GM18507 (cell line): Measurements from ENCODE around the gene ING5.
A peak's percentile ranks its signal among the peaks of the same experiment; 100 is the strongest.
"Not testable (repeated sequence)": the region's sequence is repeated elsewhere in the genome, so short reads cannot be mapped to it uniquely, and the experiment has no call there.

Source experiments
- DNase-seq: peaks from one replicate; pipeline ENCODE4 v3.0.0; 2011; ENCODE audit warnings: low read depth; ENCODE audit not compliant: insufficient read length; ENCODE audit errors: extremely low spot score
- FAIRE-seq: peaks from 2 replicates; lab custom pipeline; 2011; peaks lifted over from hg19 to GRCh38; lab: Jason Lieb, UNC

The ING5 gene

GRCh38 chr2:241701399-241702154 is at the start of gene ING5:
ING5 (plus strand) TSS chr2:241702039; CDS start chr2:241702066, 27 bp downstream.
- DNase-seq, result peak; percentile 73
- peak; percentile 91 for FAIRE-seq

DNA sequence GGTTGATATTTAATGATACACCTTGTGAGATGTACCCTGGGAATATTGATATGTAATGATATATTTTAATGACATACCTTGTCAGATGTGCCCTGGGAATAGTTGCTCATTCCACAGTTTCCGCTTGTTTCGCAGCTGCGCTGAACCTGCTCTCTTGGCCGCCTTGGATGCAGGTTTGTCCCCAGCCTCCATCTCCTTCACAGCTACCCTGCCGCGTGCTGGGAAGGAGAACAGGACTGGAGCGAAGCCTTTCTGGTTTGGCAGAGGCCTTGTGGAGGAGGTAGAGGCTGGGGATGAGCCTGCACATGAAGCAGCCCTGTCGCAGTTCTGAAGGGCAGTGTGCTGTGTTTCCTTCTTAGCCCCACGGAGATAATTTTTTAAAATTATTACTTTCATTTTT is 49.7 kb upstream of the ING5 start:
- no peak for FAIRE-seq

DNA sequence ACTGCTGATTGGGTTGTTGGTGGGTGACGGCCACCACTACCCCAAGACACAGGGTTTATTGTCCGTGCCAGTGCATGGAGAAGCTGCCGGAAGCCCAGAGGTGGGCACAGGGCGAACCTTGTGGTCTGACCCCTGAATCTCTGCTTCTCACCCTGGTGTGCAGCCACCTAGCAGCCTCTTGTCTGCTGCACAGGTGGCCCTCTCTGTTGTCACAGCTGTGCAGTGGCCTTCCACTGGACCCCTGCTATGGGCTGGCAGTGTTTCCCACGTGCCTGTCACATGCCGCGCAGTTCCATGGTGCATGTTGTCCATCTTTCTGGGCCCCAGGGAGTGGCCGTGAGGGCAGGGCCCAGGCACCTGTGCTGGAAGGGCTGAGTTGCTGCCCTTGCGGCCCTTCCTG is 49.1 kb upstream of the ING5 start:
- FAIRE-seq (no peak), DNase-seq (no peak)

More for the DNA sequence above, 49.7 kb upstream of the ING5 start:
- DNase-seq, result no peak

DNA sequence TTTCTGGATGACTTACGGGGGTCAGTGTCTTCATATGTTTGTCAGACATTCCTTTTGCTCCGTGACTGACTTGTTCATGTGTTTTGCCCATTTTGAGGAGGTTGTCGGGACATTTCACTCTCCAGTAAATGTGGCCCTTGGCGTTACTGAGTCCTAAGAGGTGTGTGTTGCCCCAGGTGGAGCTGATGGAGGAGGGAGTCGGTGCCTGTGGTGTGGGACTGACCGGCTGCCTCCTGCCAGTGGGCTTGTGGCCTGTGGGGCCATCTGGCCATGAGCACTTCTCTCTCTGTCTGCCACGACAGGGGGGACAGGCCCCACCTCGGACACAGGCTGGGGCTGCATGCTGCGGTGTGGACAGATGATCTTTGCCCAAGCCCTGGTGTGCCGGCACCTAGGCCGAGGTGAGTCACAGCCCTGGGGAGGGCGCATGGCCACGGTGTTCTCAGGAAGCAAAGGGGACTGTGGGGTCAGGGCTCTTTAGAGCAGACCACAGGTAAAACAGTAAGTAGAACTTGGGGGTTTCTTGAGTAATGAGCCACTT is 48.6 kb upstream of the ING5 start:
- DNase-seq (no peak), FAIRE-seq (no peak)

GRCh38 chr2:241654551-241654950 is 47.3 kb upstream of the ING5 start:
- no peak for FAIRE-seq
- DNase-seq, result no peak

DNA sequence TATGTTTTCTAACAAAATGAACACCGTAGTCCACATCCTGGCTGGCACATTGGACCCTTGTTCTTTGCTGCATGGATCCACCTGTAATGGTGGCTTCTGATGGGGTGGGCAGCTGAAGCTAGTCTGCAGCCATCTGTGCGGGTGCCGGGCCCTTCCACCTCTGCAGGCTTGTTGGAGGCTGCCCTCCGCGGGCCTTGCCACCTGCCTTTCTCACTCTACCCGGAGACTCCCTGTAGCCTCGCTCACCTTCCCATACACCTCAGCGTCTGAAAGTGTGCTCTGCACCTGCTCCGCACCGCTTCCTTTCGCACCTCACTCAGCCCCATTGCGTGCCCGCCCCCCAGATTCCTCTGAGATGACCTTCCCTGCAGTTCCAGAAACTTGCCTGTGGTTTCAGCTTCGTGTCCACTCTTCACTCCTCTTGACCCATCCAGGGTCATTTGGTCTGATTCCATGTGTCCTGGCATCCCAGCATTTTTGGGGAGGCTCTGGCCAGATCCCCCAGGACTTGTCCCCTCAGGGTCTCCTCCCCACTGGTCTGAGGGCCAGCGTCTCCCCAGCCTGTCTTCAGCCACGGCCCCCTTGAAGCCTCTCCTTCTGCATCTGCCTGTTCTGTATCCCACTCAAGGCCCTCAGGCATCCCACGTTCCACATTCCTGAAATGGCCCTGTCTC is 46.2 kb upstream of the ING5 start:
- no peak for FAIRE-seq
- DNase-seq, result no peak

GRCh38 chr2:241656190-241656741 is 45.6 kb upstream of the ING5 start:
- DNase-seq (no peak), FAIRE-seq (no peak)

- no peak for DNase-seq
- no peak for FAIRE-seq
These were observed 44.0 kb upstream of the ING5 start for GRCh38 chr2:241657786-241658254.

DNA sequence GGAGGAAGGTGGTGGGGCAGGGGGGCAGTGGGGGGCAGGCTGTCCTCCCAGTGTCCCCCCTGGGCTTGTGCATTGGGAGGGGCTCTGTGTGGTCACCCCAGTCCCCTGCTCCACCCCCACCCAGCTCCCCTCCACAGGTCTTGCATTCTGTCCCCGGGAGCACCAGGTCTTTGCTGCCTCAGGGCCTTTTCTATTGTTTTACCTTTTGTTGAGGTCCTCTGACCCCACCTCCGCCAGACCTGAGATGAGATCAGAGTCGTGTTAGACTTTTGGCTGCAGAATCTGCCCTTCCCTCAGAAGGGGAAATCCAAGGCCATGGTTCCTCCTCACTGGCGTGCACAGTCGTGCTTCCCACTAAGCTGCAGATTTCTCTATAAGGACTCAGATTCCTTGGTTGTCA is 43.5 kb upstream of the ING5 start:
- DNase-seq (no peak), FAIRE-seq (no peak)

GRCh38 chr2:241659150-241659739 is 42.6 kb upstream of the ING5 start:
- FAIRE-seq (peak; percentile 15), DNase-seq (no peak)

GRCh38 chr2:241660593-241661213 is 41.1 kb upstream of the ING5 start:
- FAIRE-seq (no peak), DNase-seq (no peak)

DNA sequence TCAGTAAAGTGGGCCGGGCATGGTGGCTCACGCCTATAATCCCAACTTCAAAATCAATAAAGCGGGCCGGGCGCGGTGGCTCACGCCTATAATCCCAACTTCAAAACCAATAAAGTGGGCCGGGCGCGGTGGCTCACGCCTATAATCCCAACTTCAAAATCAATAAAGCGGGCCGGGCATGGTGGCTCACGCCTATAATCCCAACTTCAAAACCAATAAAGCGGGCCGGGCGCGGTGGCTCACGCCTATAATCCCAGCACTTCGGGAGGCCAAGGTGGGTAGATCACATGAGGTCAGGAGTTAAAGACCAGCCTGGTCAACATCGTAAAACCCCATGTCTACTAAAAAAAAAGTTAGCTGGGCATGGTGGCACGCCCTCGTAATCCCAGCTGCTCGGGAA is 39.1 kb upstream of the ING5 start:
- FAIRE-seq, result not testable (repeated sequence)

GRCh38 chr2:241665731-241666440 is 36.0 kb upstream of the ING5 start:
- DNase-seq, result no peak
- no peak for FAIRE-seq

More for the DNA sequence above, 39.1 kb upstream of the ING5 start:
- not testable (repeated sequence) for DNase-seq

GRCh38 chr2:241666627-241667400 is 35.0 kb upstream of the ING5 start:
- FAIRE-seq, result no peak
- DNase-seq, result no peak

DNA sequence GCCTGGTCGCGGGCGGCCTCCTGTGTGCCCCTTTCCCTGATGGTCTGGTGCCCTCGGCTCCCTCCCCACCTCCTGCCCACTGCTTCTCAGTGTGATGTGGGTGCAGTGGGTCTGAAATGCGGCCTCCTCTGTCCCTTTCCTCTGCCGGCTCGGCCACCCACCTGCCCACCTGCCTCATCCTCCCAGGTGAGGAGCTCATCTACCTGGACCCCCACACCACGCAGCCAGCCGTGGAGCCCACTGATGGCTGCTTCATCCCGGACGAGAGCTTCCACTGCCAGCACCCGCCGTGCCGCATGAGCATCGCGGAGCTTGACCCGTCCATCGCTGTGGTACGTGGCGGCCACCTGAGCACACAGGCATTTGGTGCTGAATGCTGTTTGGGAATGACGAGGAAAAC is 33.5 kb upstream of the ING5 start:
- no peak for DNase-seq
- no peak for FAIRE-seq

- DNase-seq (no peak), FAIRE-seq (no peak)
These were observed 33.0 kb upstream of the ING5 start for GRCh38 chr2:241668839-241669238.

GRCh38 chr2:241670333-241671110 is 31.3 kb upstream of the ING5 start:
- FAIRE-seq (no peak), DNase-seq (no peak)
